Measurements from ENCODE around the gene CCL27.

The CCL27 gene

GRCh38 chr9:34684145-34684544 lies 21.7 kb upstream of the CCL27 start:
- no peak for DNase-seq

DNA sequence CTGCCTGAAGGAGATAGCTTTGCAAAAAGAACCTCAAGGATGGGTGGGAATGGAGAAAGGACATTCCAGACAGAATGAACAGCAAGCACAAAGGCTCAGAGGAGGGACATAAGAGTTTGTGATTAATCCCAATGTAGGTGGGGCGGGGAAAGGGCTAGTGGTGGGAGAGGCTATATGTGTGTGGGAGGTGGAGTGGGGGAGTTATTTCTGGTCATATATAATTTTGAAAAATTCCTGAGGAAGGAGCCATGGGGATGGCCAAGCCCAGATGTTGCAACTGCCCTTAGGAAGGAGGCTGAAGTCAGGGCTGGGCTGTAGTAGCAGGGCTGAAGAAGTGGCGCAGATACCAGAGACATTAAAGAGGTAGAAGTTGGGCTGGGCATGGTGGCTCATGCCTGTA lies 13.4 kb upstream of the CCL27 start:
- DNase-seq, result no peak

DNA sequence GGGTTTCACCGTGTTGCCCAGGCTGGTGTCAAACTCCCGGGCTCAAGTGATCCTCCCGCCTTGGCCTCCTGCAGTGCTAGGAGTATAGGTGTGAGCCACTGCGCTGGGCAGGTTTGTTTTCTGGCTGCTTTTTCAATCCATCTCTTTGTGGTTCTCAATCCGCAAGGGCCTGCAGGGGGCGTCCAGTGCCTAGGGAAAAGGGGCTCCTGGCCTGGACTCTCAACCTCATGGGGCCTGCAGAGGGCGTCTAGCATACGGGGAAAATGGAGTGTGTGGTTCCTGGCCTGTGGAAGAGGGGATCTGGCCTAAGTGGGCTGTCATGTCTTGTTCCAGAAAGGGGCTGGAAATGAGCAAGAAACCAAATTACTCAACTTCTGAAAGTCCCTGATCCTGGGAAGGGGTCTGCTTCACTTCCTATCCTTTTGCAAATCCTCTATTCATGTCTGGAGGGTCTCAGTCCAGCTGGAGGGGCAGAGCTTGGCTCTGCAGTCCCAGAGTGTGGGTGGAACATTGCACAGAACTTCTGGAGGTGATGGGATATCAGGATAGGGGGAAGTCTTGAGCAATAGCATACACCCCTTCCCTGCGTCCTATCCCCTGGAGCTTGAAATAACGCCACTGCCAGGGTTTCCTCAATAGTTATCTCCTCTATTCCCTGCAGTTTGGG lies 12.7 kb upstream of the CCL27 start:
- DNase-seq, result peak; percentile 76

DNA sequence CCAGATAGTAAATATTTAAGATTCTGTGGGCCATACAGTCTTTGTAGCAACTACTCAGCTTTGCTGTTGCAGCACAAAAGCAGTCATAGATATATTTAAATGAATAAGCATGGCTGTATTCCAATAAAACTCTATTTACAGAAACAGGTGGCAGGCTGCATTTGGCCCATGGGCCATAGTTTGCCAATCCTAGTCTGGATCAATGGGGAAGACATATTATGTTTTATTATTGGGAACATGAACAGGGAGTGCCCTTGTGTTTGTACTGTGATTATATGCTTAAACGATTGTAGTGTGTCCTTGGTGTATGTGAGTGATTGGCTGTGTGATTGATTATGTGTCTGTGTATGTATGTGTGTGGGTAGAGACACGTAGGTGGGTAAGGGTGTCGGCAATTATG lies 12.0 kb upstream of the CCL27 start:
- DNase-seq, result no peak

GRCh38 chr9:34671307-34671706 lies 8.8 kb upstream of the CCL27 start:
- no peak for DNase-seq

GRCh38 chr9:34669809-34670562 lies 7.5 kb upstream of the CCL27 start:
- no peak for DNase-seq

DNA sequence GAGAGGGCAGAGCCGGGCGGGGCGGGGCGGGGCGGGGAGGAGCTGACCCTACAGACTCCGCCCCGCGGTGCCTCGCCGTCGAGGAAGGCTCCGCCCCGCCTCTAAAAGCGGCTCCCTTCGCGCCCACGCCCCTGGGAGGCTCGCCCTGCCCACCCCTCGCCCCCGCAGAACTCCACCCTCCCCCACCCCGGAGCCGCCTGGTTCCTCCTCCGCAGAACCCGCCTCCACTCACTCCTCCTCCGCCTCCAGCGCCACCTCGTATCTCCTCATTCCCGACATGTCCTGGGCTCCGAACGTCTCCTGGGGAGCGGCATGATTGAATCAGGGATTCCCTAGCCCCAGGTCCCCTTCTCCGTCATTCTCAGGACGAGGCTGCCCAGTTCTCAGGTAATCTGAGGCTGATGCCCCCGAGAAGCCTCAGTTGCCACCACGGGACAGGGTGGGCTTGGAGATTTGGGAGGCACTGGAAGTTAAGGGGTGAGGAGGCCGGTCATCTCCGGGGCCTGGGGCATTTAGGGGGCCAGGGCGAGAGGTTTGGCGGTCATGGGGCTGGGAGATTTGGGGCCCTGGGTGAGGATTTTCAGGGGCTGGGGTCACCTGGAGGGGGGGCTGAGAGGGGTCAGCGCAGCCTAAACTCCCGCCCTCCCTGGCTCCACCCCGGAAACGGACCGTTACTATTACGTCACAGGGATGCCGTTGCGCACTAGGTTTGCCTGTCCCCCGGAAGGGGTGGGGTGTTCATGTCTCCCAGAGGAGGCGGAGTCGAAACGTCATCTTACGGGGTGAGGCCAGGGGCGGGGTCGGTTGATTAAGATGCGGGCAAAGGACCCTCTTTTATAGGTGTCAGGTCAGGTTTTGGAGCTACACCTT lies 3.2 kb upstream of the CCL27 start:
- DNase-seq, result peak; percentile 95

DNA sequence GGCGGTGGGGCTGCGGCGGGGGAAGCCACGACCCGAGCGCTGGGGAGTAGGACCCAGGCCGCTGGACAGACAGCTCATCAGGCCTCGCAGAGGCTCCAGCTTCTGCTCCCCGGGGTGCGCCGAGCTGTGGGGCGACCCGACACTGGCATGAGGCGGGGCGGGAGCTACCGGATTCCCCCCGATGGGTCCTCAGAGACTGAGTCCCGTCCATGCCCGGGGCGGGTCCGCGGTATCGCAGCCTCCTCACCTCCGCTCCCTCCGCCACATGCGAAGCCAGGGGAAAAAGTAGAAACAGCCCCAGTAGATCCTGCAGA lies 2.6 kb upstream of the CCL27 start:
- no peak for DNase-seq

DNA sequence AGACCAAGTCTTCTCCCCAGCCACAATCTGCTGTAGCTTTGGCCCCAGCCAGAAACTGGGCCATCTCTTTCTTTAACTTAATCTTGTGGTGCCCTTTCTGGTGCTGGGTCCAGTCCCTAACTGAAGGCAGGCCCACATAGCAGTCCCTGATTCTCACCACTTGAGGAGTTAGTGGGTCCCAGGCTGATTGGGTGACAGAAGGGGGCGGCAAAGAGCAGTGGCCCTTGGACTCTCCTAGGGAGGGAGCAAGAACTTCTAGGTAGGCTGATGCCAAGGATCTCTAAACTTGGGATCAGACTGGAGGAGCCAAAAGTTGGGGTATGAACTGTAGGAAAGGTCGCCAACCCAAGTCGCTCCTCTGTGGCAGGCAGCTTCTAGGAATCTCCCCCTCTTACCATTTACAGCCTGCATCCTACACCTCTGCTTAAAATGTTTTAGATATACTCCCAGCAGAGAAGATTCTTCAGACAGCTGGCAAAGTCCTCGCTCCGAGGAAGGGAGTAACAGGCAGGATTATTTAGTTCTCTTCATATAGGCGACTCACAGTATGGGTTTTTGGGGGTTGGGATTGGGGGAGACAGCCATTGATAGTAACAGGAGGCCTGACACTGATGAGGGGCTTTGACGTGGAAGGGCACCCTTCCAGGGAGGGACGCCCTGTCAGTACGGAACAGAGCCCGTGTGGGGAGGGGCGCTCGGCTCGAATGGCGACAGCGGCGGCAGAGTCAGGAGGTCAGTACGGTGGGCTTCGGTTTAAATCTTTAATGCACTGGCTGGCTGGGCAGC lies 2.0 kb upstream of the CCL27 start:
- DNase-seq, result peak; percentile 81

- DNase-seq, result peak; percentile 50
Measured at GRCh38 chr9:34663303-34663605, 797 bp upstream of the CCL27 start.

DNA sequence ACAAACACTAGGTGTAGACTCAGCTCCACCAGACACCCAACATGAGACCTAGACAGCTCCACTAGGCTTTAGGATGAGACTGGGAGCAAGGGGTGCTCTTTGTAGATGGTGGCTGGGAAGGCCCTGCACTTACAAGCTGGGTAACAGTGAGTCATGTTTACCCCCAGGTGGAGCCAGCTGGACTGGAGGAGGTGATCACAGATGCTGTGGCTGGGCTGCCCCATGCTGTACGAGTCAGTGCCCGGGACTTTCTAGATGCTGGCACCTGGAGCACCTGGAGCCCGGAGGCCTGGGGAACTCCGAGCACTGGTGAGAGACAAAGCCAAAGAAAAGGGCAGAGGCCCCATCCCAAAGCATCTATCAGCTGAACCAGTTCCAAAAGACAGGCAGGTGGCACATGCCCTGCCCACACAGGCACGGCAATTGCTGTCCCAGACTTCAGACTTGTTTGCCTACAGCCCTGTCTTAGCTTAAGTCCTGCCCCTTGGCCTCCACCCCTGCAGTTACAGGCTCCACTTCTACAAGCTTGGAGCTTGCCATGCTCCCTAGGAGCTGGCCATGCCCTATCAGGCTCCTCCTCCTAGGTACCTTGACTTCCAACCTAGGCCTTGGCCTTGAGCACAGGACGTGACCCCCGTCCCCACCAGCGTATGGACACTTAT lies 2.7 kb downstream of the CCL27 start:
- no peak for DNase-seq

DNA sequence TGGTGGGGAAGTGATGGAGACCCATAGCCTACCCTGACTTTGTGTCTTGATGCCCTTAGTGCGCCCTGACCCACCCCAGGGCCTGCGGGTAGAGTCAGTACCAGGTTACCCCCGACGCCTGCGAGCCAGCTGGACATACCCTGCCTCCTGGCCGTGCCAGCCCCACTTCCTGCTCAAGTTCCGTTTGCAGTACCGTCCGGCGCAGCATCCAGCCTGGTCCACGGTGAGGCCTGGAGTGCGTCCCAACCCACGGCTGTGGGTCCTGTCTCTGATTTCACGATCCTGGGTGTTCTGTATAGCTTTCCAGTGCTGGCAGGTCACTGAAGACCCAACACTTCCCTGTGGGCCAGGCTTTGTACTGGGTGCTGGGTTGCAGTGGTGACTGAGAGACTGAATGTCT lies 4.0 kb downstream of the CCL27 start:
- no peak for DNase-seq

DNA sequence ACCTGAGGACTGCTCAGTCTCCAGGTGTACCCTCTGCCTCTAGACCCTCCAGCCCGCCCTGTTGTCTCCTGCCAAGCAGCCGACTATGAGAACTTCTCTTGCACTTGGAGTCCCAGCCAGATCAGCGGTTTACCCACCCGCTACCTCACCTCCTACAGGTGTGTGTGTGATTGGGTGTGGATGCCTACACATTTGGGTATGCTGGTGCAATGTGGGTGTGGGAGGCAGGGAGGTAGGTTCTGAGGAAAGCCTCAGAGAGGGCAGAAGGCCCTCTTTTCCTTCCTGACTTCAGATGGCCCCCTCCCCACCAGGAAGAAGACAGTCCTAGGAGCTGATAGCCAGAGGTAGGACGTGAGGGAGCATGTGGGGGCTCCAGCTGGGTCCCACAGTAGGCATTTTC lies 5.5 kb downstream of the CCL27 start:
- DNase-seq, result no peak

DNA sequence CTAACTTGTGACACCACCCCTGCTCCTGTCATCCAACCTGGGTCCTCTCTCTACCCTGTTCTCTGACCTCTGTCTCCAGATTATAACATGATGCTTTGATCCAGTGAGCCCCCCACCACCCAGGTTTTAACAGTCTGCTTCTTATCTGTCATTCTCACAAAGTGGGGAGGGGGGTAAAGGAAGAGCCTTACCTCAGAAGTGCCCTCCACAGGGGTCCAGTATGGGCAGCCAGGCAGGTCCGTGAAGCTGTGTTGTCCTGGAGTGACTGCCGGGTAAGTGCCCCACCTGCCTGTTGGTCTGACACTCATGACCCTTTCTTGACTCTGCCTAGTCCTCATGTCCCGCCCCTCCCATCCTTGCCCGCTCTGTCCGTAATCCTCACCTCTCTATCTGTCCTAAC lies 7.1 kb downstream of the CCL27 start:
- DNase-seq, result no peak

DNA sequence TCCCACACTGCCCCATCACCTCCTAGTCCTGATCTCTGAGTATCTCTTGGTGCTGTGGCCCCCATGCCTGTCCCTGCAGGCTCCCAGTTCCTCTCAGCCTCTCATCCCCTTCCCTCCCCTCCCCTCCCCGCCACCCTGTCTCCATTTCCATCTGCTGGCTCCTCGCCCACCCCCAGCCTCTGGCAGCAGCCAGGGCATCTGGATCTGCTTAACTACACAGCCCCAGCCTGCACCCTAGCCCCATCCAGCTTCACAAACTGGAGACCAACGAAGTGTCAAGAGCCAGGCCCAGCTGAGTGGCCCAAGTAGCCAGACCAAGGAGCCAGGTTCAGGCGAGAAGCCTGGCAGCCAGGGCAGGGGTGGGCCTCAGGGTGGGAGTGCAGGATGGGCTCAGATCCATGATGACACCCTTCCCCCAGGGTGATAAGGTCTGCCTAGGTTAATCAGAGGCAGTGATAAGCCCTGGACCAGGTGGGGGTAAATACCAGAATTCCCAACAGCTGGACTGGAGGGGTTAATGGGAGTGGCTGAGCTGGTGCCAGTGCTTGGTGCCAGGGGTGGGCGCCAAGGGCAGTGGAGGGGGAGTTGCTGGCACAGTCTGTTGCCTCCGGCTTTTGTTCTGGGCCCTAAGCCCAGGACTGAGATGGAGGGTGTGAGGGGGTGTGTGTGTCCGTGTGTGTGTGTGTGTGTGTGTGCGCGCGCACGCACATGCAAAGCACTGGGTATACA lies 8.0 kb downstream of the CCL27 start:
- DNase-seq, result no peak

GRCh38 chr9:34653151-34654072 lies 9.0 kb downstream of the CCL27 start:
- DNase-seq, result no peak

GRCh38 chr9:34652602-34653000 lies 9.9 kb downstream of the CCL27 start:
- DNase-seq, result no peak

DNA sequence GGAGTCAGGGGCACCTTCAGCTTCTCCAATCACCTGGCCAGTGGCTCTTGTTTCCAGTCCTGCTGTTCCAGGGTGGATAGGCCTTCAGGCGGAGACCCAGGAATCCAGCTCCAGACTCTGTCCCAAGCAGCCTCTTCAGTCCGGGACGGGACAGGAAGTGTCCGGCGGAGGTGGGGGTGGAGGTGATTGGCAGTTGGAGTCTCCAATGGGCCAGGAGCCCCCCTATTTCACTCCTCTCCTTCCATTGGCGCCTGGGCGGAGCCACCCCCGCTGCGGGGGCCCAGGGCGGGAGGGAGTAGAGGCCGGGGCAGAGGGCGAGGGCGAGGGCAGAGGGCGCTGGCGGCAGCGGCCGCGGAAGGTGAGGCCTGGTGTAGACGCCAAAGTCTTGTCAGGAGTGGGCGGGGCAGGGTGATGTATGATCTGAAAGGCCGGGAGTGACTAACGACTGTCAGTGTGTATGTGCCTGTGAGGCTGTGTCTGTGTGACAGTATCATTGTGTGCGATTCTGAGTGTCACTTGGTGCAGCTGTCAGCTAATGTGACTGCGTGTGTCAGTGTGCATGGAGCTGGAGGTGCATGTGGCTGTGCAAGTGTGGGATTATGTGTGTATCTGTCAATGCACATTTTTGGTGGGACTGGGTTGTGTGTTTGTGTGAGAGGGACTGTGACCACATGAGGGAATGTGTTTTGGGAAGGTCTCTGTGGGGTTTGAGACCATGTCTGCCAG lies 10.4 kb downstream of the CCL27 start, which contains the start of gene IL11RA:
TSS of gene IL11RA (plus strand) at position 310 of the 726 bp plus-strand sequence. CDS start 3,033 bp downstream, outside the sequence.
- DNase-seq, result peak; percentile 73

GRCh38 chr9:34651321-34651720 lies 11.1 kb downstream of the CCL27 start:
- no peak for DNase-seq

- no peak for DNase-seq
Measured at GRCh38 chr9:34650816-34651215, 11.6 kb downstream of the CCL27 start.

Data from CD4-positive, alpha-beta T cell treated with Interleukin-17A for 4 hours (primary cell).